Mesendoderm (in vitro differentiated cells): ENCODE measurements around the gene FSD2.
"Not testable (repeated sequence)": the region's sequence is repeated elsewhere in the genome, so short reads cannot be mapped to it uniquely, and the experiment has no call there.

Source experiments
- DNase-seq: peaks from one replicate; pipeline ENCODE4 v3.0.0; 2013
- H2AK5ac ChIP-seq: 2 replicates; pipeline ENCODE4 v1.6.1; 2013; ENCODE audit warnings: low read length, inconsistent platforms
- H2BK120ac ChIP-seq: 2 replicates; pipeline ENCODE4 v1.6.1; 2013; ENCODE audit warnings: low read depth, mild to moderate bottlenecking, low read length, moderate library complexity, mixed read lengths
- H2BK15ac ChIP-seq: replicated peaks from 2 replicates; pipeline ENCODE4 v1.6.1; 2013; ENCODE audit warnings: low read depth, mild to moderate bottlenecking, moderate library complexity
- H2BK5ac ChIP-seq: 2 replicates; pipeline ENCODE4 v1.6.1; 2013; ENCODE audit warnings: low read length, inconsistent platforms
- H3K18ac ChIP-seq: 2 replicates; pipeline ENCODE4 v1.6.1; 2013; ENCODE audit warnings: mild to moderate bottlenecking, low read length, mixed read lengths
- H3K23ac ChIP-seq: one replicate; pipeline ENCODE4 v1.6.1; 2013; ENCODE audit warnings: low read length
- H3K27ac ChIP-seq: 2 replicates; pipeline ENCODE4 v1.5.1; 2013; ENCODE audit warnings: low read depth, mild to moderate bottlenecking, inconsistent platforms, low read length, moderate library complexity
- H3K27me3 ChIP-seq: 2 replicates; pipeline ENCODE4 v1.6.1; 2013; ENCODE audit warnings: low read length, control low read depth, mild to moderate bottlenecking, inconsistent platforms; ENCODE audit not compliant: insufficient read depth, poor library complexity
- H3K36me3 ChIP-seq: 2 replicates; pipeline ENCODE4 v1.6.1; 2013; ENCODE audit warnings: low read length, inconsistent platforms; ENCODE audit not compliant: control insufficient read depth, insufficient read depth
- H3K4ac ChIP-seq: one replicate; pipeline ENCODE4 v1.6.1; 2013; ENCODE audit warnings: low read depth, mild to moderate bottlenecking, low read length, moderate library complexity
- H3K4me1 ChIP-seq: 2 replicates; pipeline ENCODE4 v1.6.1; 2013; ENCODE audit warnings: low read depth, low read length, inconsistent platforms; ENCODE audit not compliant: control insufficient read depth
- H3K4me2 ChIP-seq: 2 replicates; pipeline ENCODE4 v1.6.1; 2013; ENCODE audit warnings: low read length
- H3K4me3 ChIP-seq: 2 replicates; pipeline ENCODE4 v1.5.1; 2013; ENCODE audit warnings: mild to moderate bottlenecking, low read length
- H3K56ac ChIP-seq: one replicate; pipeline ENCODE4 v1.6.1; 2013; ENCODE audit warnings: low read length
- H3K79me1 ChIP-seq: 2 replicates; pipeline ENCODE4 v1.6.1; 2013; ENCODE audit warnings: low read length, inconsistent platforms
- H3K79me2 ChIP-seq: 2 replicates; pipeline ENCODE4 v1.6.1; 2013; ENCODE audit warnings: mild to moderate bottlenecking, low read length; ENCODE audit not compliant: control insufficient read depth, insufficient read depth
- H3K9ac ChIP-seq: 2 replicates; pipeline ENCODE4 v1.6.1; 2013; ENCODE audit warnings: low read length, inconsistent platforms
- H4K5ac ChIP-seq: one replicate; pipeline ENCODE4 v1.6.1; 2013; ENCODE audit warnings: low read length
- H4K8ac ChIP-seq: one replicate; pipeline ENCODE4 v1.6.1; 2013; ENCODE audit warnings: low read depth, mild to moderate bottlenecking, control low read depth, low read length, moderate library complexity
- WGBS: extraction: QIAGEN DNeasy Blood & Tissue Kit; methylation state at CpG from one replicate; pipeline ENCODE4 v1.1.7; 2013; ENCODE audit warnings: low lambda C conversion rate, missing lambda C conversion rate; ENCODE audit not compliant: insufficient coverage; ENCODE audit errors: extremely low coverage; 5-methylcytosine and 5-hydroxymethylcytosine counted together

Gene FSD2

DNA sequence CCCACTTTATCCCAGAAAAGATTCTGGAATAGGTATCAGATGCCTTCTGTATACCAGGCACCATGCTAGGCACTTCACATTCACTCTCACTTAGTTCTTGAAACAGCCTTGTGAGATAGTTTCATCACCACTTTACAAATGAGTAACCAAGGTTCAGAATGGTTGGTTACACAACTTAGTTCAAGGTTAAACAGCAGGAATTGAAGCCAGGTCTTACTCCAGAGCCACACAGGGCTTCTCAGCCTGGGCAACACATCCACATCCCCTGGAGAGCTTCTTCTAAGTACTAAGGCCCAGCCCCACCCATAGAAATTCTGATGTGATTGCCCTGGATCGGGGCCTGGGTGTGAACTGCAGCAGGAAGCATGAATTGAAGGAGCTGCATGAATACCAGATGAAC lies 22.2 kb upstream of the FSD2 start:
- Histone ChIP-seq H3K79me1 (no peaks in the 10 kb centered on the region), H2AK5ac (no peak overlapping the region), H2BK15ac (no peak overlapping the region), H3K36me3 (peaks cover 4% of the 10 kb centered on the region), H3K4me2 (no peak overlapping the region), H3K27ac (no peak overlapping the region), H4K5ac (no peak overlapping the region), H3K4me3 (no peak overlapping the region), H3K4me1 (no peaks in the 10 kb centered on the region), H2BK5ac (no peak overlapping the region), H3K79me2 (no peaks in the 10 kb centered on the region), H3K4ac (no peak overlapping the region), H3K9ac (no peak overlapping the region), H2BK120ac (no peak overlapping the region), H4K8ac (no peak overlapping the region), H3K18ac (no peak overlapping the region), H3K27me3 (no peaks in the 10 kb centered on the region), H3K23ac (no peak overlapping the region), H3K56ac (no peak overlapping the region)
- WGBS: no CpG with 5 or more reads among the region's 1 CpG
- no peak for DNase-seq

DNA sequence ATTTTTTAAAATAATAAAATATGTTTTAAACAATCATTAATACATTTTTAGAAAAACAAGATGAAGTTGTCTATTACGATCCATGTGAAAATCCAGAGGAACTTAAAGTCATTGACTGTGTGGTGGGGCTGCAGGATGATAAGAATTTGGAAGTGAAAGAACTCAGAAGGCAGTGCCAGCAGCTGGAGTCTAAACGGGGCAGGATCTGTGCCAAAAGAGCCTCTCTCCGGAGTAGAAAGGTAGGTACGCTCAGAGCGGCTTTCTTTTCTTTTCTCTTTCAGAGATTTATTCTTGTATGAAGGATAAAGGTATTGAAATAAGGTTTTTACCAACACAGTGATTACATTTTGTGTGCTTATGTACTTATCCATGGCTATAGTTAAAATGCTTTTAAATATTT lies 17.2 kb upstream of the FSD2 start:
- no CpG with 5 or more reads among the region's 5 CpGs for WGBS
- no peak overlapping the region for H2BK120ac ChIP-seq
- no peaks in the 10 kb centered on the region for H3K79me1 ChIP-seq
- DNase-seq: no peak
- H3K4me3 ChIP-seq: no peak overlapping the region
- H3K79me2 ChIP-seq: no peaks in the 10 kb centered on the region
- no peaks in the 10 kb centered on the region for H3K4me1 ChIP-seq
- no peak overlapping the region for H3K4me2 ChIP-seq
- no peak overlapping the region for H3K27ac ChIP-seq
- no peak overlapping the region for H2BK15ac ChIP-seq
- H3K36me3 ChIP-seq: peaks cover 2% of the 10 kb centered on the region
- no peak overlapping the region for H3K9ac ChIP-seq
- H3K23ac ChIP-seq: no peak overlapping the region
- no peaks in the 10 kb centered on the region for H3K27me3 ChIP-seq
- H2AK5ac ChIP-seq: no peak overlapping the region
- H2BK5ac ChIP-seq: no peak overlapping the region
- no peak overlapping the region for H3K4ac ChIP-seq
- no peak overlapping the region for H3K18ac ChIP-seq
- no peak overlapping the region for H3K56ac ChIP-seq
- no peak overlapping the region for H4K8ac ChIP-seq
- H4K5ac ChIP-seq: no peak overlapping the region

DNA sequence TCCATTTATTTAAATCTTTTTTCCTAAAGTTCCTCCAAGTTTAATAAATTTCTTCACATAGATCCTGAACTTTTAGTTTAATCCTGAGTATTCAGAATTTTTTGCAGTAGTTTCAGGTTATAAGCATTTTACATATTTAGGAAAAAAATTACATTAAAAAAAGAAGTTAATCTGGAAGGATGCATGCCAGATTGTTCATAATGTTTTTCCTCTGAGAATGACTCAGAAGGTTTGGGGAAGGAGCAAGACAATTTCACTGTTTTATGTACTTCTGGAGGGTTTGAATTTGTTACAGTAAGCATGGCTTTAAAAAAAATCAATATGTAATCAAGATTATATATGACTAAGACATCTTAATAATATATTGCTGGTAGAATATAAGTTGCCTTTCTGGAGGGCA lies 16.0 kb upstream of the FSD2 start:
- not testable (repeated sequence) for H3K79me2 ChIP-seq, DNase-seq, H3K4ac ChIP-seq, H2BK15ac ChIP-seq, H4K8ac ChIP-seq, H3K4me1 ChIP-seq, H3K27ac ChIP-seq, H3K18ac ChIP-seq, H3K9ac ChIP-seq, H2BK5ac ChIP-seq, H4K5ac ChIP-seq, H3K56ac ChIP-seq, H3K23ac ChIP-seq, H2AK5ac ChIP-seq, H3K4me2 ChIP-seq, H3K27me3 ChIP-seq, H3K4me3 ChIP-seq, H3K36me3 ChIP-seq, H3K79me1 ChIP-seq, H2BK120ac ChIP-seq

DNA sequence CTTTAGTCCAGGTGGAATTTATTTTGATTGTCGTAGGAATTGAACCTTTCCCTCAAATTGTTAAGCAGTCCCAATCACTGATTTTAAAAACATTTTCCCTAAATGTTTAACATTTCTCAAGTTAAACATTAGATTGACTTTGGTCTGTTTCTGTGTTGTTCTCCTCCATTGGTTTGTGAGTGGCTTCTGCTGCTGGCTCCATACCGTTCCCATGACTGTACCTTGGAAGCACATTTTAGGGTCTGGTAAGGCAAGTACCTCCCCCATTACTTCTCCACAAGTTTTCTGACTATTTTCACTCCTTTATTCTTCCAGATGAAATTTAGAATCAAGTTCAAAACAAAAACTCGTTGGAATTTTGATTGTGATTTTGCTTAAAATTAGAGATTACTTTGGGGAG lies 15.5 kb upstream of the FSD2 start:
- H3K23ac ChIP-seq, DNase-seq, H3K79me1 ChIP-seq, H4K5ac ChIP-seq, H2BK5ac ChIP-seq, H3K4ac ChIP-seq, H2BK15ac ChIP-seq, H2AK5ac ChIP-seq, H3K56ac ChIP-seq, H3K18ac ChIP-seq, H3K9ac ChIP-seq, H3K4me1 ChIP-seq, H3K4me2 ChIP-seq, H3K36me3 ChIP-seq, H3K27ac ChIP-seq, H2BK120ac ChIP-seq, H3K4me3 ChIP-seq, H3K79me2 ChIP-seq, H3K27me3 ChIP-seq, H4K8ac ChIP-seq: not testable (repeated sequence)
- WGBS: no CpG with 5 or more reads among the region's 3 CpGs

DNA sequence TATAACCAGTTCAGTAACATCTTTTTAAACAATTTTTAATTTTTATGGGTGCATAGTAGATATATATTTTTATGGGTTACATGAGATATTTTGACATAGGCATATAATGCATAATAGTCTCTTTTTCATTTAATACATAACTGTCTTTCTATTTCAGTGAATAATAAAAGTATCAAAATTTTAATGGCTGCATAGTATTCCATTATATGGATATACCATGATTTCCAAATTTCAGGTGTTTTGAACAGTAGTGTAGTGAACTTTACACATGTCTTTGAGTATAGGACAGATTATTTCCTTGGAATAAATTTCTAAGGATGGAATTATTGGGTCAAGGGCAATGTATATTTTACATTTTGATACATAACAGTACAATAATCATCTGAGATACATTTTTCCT lies 14.3 kb upstream of the FSD2 start:
- no peak overlapping the region for H3K4me3 ChIP-seq
- DNase-seq: no peak
- no peak overlapping the region for H3K4ac ChIP-seq
- no peak overlapping the region for H3K23ac ChIP-seq
- no peaks in the 10 kb centered on the region for H3K27me3 ChIP-seq
- no peaks in the 10 kb centered on the region for H3K79me2 ChIP-seq
- H4K5ac ChIP-seq: no peak overlapping the region
- H3K27ac ChIP-seq: no peak overlapping the region
- H2AK5ac ChIP-seq: no peak overlapping the region
- no peak overlapping the region for H4K8ac ChIP-seq
- H2BK5ac ChIP-seq: no peak overlapping the region
- no peak overlapping the region for H2BK120ac ChIP-seq
- H3K79me1 ChIP-seq: no peaks in the 10 kb centered on the region
- H3K4me2 ChIP-seq: no peak overlapping the region
- no peaks in the 10 kb centered on the region for H3K36me3 ChIP-seq
- H2BK15ac ChIP-seq: no peak overlapping the region
- no peak overlapping the region for H3K9ac ChIP-seq
- H3K18ac ChIP-seq: no peak overlapping the region
- H3K56ac ChIP-seq: no peak overlapping the region
- no peaks in the 10 kb centered on the region for H3K4me1 ChIP-seq

DNA sequence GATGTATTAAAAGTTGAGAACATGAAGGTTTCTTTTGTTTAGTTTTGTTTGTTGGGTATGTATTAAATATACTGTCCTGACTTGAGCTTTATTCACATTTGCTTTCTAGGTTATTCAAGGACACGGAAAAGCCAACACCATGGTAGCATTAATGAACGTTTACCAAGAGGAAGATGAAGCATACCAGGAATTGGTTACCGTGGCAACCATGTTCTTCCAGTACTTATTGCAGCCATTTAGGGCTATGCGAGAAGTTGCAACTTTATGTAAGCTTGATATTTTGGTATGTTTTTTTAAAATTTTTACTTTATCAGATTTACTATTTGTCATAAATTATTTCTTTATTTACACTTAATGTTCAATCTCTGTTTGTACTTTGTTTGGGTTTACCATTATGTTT lies 7.1 kb upstream of the FSD2 start:
- Histone ChIP-seq H3K9ac (no peak overlapping the region), H3K79me2 (no peaks in the 10 kb centered on the region), H3K79me1 (peaks cover 1% of the 10 kb centered on the region), H3K4me2 (no peak overlapping the region), H3K4me3 (no peak overlapping the region), H2BK5ac (no peak overlapping the region), H3K18ac (no peak overlapping the region), H3K56ac (no peak overlapping the region), H4K8ac (no peak overlapping the region), H3K27ac (no peak overlapping the region), H3K27me3 (no peaks in the 10 kb centered on the region), H3K4ac (no peak overlapping the region), H2AK5ac (no peak overlapping the region), H2BK120ac (no peak overlapping the region), H3K4me1 (no peaks in the 10 kb centered on the region), H3K36me3 (peaks cover 2% of the 10 kb centered on the region), H2BK15ac (no peak overlapping the region), H3K23ac (no peak overlapping the region), H4K5ac (no peak overlapping the region)
- WGBS: no CpG with 5 or more reads among the region's 4 CpGs
- DNase-seq: no peak
